ENCODE results near the gene IL18RAP.

GRCh38 chr2:102492006-102492405 lies 69.0 kb downstream of the IL18RAP start:
- TF ChIP-seq CTCF (IDR thresholded peaks at IDR 0.05) (no peak), POLR2A (IDR thresholded peaks at IDR 0.05) (no peak), POLR2AphosphoS5 (IDR thresholded peaks at IDR 0.05) (no peak), EP300 (IDR thresholded peaks at IDR 0.05) (no peak)
